ENCODE data around the gene AMPH. TPM values are rescaled to one million over a fixed set of nuclear protein-coding genes. Genes with fewer than 3 reads are reported as not detected.
"Not testable (repeated sequence)": the region's sequence is repeated elsewhere in the genome, so short reads cannot be mapped to it uniquely, and the experiment has no call there.

AMPH gene
- total and polyA plus RNA-seq, 2 donors, result 1.3 to 1.4 TPM

DNA sequence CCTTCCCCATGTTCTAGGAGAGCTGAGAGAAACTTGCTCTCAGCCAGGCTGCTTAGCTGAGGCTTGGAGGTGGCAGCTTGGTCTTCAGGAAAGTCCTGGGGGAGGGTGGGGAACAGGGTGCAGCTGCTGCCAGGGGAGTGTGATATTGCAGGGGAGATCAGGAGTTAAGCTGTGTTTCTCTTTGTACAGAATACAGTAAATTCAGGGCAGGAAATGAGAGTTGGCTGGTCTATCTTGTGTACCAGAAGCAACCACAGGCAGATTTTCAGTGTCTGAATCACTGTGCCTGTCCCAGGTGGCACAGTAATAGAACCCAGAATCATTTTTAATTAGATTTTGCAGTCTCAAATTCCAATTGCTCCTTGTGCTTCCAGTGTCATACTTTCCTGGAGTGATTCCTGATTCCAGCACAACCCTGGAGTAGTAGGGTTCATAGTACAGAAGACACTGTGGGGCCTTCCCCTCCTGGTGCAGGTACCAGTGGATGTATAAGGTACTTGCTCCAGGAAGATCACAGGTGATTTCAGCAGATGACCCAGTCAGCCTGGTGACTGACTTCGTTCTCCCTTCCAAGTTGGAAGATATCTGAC, 263.8 kb downstream of the AMPH start:
- Histone ChIP-seq H3K27ac (ENCODE audit: low read depth in 1 of 2, low read length in 1 of 2) (peak overlapping the region; percentile 90 to 91), H3K9me3 (ENCODE audit: control insufficient read depth in 2 of 2, insufficient read depth in 1 of 2, low read length in 1 of 2) (no peaks in the 10 kb centered on the region), H3K36me3 (ENCODE audit: control insufficient read depth in 2 of 2, insufficient read depth in 2 of 2, low read length in 1 of 2) (peaks cover 0 to 7% of the 10 kb centered on the region in 2 donors), H3K27me3 (ENCODE audit: control insufficient read depth in 2 of 2, insufficient read depth in 1 of 2, low read length in 1 of 2) (no peaks in the 10 kb centered on the region), H3K4me1 (ENCODE audit: control insufficient read depth in 2 of 2, insufficient read depth in 2 of 2, low read length in 2 of 2) (peaks cover 19 to 50% of the 10 kb centered on the region in 2 donors), H3K4me3 (ENCODE audit: low read length in 2 of 2) (no peak overlapping the region)
- DNase-seq (ENCODE audit: low read depth in 6 of 9, low spot score in 9 of 9), result peak in 4 of 9 donors; percentile 26 to 78 (median 54)
- WGBS, result 80% methylated on average over 1 of the region's 1 CpG

- not testable (repeated sequence) for H3K27me3 ChIP-seq (ENCODE audit: control insufficient read depth in 2 of 2, insufficient read depth in 1 of 2, low read length in 1 of 2); H3K9me3 ChIP-seq (ENCODE audit: control insufficient read depth in 2 of 2, insufficient read depth in 1 of 2, low read length in 1 of 2); H3K36me3 ChIP-seq (ENCODE audit: control insufficient read depth in 2 of 2, insufficient read depth in 2 of 2, low read length in 1 of 2)
- H3K4me3 ChIP-seq (ENCODE audit: low read length in 2 of 2), result peak overlapping the region in 1 of 2 donors; percentile 29
- H3K4me1 ChIP-seq (ENCODE audit: control insufficient read depth in 2 of 2, insufficient read depth in 2 of 2, low read length in 2 of 2), result peaks cover 13 to 46% of the 10 kb centered on the region in 2 donors
- DNase-seq (ENCODE audit: low read depth in 6 of 9, low spot score in 9 of 9), result peak in 2 of 9 donors; percentile 63 to 74
- 31% methylated on average over 3 of the region's 3 CpGs for WGBS
- peak overlapping the region; percentile 92 to 95 for H3K27ac ChIP-seq (ENCODE audit: low read depth in 1 of 2, low read length in 1 of 2)
These were observed 267.8 kb downstream of the AMPH start for GRCh38 chr7:38363379-38363778.

DNA sequence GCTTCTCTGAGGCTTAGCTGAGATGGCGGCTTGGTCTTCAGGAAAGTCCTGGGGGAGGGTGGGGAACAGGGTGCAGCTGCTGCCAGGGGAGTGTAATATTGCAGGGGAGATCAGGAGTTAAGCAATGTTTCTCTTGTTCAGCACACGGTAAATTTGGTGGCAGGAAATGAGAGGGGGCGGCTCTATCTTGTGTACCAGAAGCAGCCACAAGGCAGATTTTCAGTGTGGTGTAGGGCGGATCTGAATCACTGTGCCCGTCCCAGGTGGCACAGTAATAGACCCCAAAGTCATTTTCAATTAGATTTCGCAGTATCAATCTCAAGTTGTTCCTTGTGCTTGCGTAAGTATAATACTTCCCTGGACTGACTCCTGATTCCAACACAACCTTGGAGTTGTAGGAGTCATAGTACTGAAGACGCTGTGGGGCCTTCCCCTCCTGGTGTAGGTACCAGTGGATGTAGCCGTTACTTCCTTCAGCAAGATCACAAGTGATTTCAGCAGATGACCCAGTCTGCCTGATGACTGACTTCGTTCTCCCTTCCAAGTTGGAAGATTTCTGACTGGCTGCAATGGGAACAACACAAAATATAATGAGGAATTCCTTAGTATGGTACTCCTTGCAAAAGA, 268.4 kb downstream of the AMPH start:
- H3K9me3 ChIP-seq (ENCODE audit: control insufficient read depth in 2 of 2, insufficient read depth in 1 of 2, low read length in 1 of 2); H3K27me3 ChIP-seq (ENCODE audit: control insufficient read depth in 2 of 2, insufficient read depth in 1 of 2, low read length in 1 of 2); H3K36me3 ChIP-seq (ENCODE audit: control insufficient read depth in 2 of 2, insufficient read depth in 2 of 2, low read length in 1 of 2): not testable (repeated sequence)
- H3K4me1 ChIP-seq (ENCODE audit: control insufficient read depth in 2 of 2, insufficient read depth in 2 of 2, low read length in 2 of 2), result peaks cover 8 to 39% of the 10 kb centered on the region in 2 donors
- H3K27ac ChIP-seq (ENCODE audit: low read depth in 1 of 2, low read length in 1 of 2), result peak overlapping the region; percentile 94 to 95
- peak overlapping the region; percentile 26 to 29 for H3K4me3 ChIP-seq (ENCODE audit: low read length in 2 of 2)
- DNase-seq (ENCODE audit: low read depth in 6 of 9, low spot score in 9 of 9), result peak in 1 of 9 donors; percentile 81
- WGBS, result 12% methylated on average over 10 of the region's 10 CpGs

- Histone ChIP-seq H3K36me3 (ENCODE audit: control insufficient read depth in 2 of 2, insufficient read depth in 2 of 2, low read length in 1 of 2) (no peaks in the 10 kb centered on the region), H3K4me3 (ENCODE audit: low read length in 2 of 2) (peak overlapping the region in 1 of 2 donors; percentile 56), H3K27me3 (ENCODE audit: control insufficient read depth in 2 of 2, insufficient read depth in 1 of 2, low read length in 1 of 2) (no peaks in the 10 kb centered on the region), H3K9me3 (ENCODE audit: control insufficient read depth in 2 of 2, insufficient read depth in 1 of 2, low read length in 1 of 2) (no peaks in the 10 kb centered on the region), H3K27ac (ENCODE audit: low read depth in 1 of 2, low read length in 1 of 2) (no peak overlapping the region), H3K4me1 (ENCODE audit: control insufficient read depth in 2 of 2, insufficient read depth in 2 of 2, low read length in 2 of 2) (peaks cover 5 to 31% of the 10 kb centered on the region in 2 donors)
- DNase-seq (ENCODE audit: low read depth in 6 of 9, low spot score in 9 of 9), result no peak
- 23% methylated on average over 1 of the region's 1 CpG for WGBS
These were observed 270.4 kb downstream of the AMPH start for GRCh38 chr7:38360776-38361175.

GRCh38 chr7:38359071-38359601, 272.0 kb downstream of the AMPH start:
- WGBS, result 8% methylated on average over 5 of the region's 5 CpGs

GRCh38 chr7:38358273-38358831, 272.8 kb downstream of the AMPH start:
- Histone ChIP-seq H3K4me3 (ENCODE audit: low read length in 2 of 2) (peak overlapping the region; percentile 51 to 56), H3K27ac (ENCODE audit: low read depth in 1 of 2, low read length in 1 of 2) (peak overlapping the region; percentile 87 to 91), H3K4me1 (ENCODE audit: control insufficient read depth in 2 of 2, insufficient read depth in 2 of 2, low read length in 2 of 2) (peaks cover 5 to 39% of the 10 kb centered on the region in 2 donors)
- not testable (repeated sequence) for H3K27me3 ChIP-seq (ENCODE audit: control insufficient read depth in 2 of 2, insufficient read depth in 1 of 2, low read length in 1 of 2); H3K9me3 ChIP-seq (ENCODE audit: control insufficient read depth in 2 of 2, insufficient read depth in 1 of 2, low read length in 1 of 2); H3K36me3 ChIP-seq (ENCODE audit: control insufficient read depth in 2 of 2, insufficient read depth in 2 of 2, low read length in 1 of 2)
- WGBS, result 31% methylated on average over 6 of the region's 6 CpGs
- peak in 1 of 9 donors; percentile 66 for DNase-seq (ENCODE audit: low read depth in 6 of 9, low spot score in 9 of 9)

More at GRCh38 chr7:38359071-38359601, 272.0 kb downstream of the AMPH start:
- Histone ChIP-seq H3K4me1 (ENCODE audit: control insufficient read depth in 2 of 2, insufficient read depth in 2 of 2, low read length in 2 of 2) (peaks cover 5 to 36% of the 10 kb centered on the region in 2 donors), H3K4me3 (ENCODE audit: low read length in 2 of 2) (peak overlapping the region; percentile 51 to 56), H3K27ac (ENCODE audit: low read depth in 1 of 2, low read length in 1 of 2) (peak overlapping the region; percentile 87 to 91)
- H3K27me3 ChIP-seq (ENCODE audit: control insufficient read depth in 2 of 2, insufficient read depth in 1 of 2, low read length in 1 of 2); H3K9me3 ChIP-seq (ENCODE audit: control insufficient read depth in 2 of 2, insufficient read depth in 1 of 2, low read length in 1 of 2); H3K36me3 ChIP-seq (ENCODE audit: control insufficient read depth in 2 of 2, insufficient read depth in 2 of 2, low read length in 1 of 2): not testable (repeated sequence)
- peak in 1 of 9 donors; percentile 82 for DNase-seq (ENCODE audit: low read depth in 6 of 9, low spot score in 9 of 9)

DNA sequence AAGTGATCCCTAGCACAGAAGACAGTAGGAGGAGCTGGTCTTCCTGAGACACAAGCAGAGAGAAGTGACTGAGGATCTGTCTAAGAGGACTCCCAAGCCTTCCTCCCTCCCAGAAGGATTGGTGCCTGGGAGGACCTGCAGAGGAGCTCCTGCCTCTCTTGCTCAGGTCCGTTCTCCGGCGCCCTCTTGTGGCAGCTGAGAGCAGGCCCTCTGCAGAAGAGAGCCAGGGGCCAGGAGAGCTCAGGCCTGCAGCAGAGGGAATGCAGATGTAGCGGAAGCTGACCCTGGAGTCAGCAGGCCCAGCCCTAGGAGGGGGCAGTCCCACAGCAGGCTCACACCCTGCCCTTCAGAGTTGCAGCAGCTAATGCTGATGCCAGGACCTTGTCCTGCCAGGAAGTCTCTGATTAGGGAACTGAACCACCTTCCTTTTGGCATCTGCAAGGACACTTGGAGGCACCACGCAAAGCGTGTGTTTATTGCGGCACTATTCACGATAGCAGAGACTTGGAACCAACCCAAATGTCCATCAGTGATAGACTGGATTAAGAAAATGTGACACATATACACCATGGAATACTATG, 276.8 kb downstream of the AMPH start:
- not testable (repeated sequence) for H3K9me3 ChIP-seq (ENCODE audit: control insufficient read depth in 2 of 2, insufficient read depth in 1 of 2, low read length in 1 of 2); H3K27me3 ChIP-seq (ENCODE audit: control insufficient read depth in 2 of 2, insufficient read depth in 1 of 2, low read length in 1 of 2); H3K36me3 ChIP-seq (ENCODE audit: control insufficient read depth in 2 of 2, insufficient read depth in 2 of 2, low read length in 1 of 2); H3K4me3 ChIP-seq (ENCODE audit: low read length in 2 of 2)
- peak overlapping the region; percentile 83 to 92 for H3K27ac ChIP-seq (ENCODE audit: low read depth in 1 of 2, low read length in 1 of 2)
- H3K4me1 ChIP-seq (ENCODE audit: control insufficient read depth in 2 of 2, insufficient read depth in 2 of 2, low read length in 2 of 2), result peaks cover 0 to 40% of the 10 kb centered on the region in 2 donors
- DNase-seq (ENCODE audit: low read depth in 6 of 9, low spot score in 9 of 9), result peak in 1 of 9 donors; percentile 72
- WGBS, result 78% methylated on average over 8 of the region's 8 CpGs

DNA sequence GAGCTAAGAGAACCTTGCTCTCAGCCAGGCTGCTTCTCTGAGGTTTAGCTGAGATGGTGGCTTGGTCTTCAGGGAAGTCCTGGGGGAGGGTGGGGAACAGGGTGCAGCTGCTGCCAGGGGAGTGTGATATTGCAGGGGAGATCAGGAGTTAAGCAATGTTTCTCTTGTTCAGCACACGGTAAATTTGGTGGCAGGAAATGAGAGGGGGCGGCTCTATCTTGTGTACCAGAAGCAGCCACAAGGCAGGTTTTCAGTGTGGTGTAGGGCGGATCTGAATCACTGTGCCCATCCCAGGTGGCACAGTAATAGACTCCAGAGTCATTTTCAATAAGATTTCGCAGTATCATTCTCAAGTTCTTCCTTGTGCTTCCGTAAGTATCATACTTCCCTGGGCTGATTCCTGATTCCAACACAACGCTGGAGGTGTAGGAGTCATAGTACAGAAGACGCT, 277.7 kb downstream of the AMPH start:
- Histone ChIP-seq H3K4me1 (ENCODE audit: control insufficient read depth in 2 of 2, insufficient read depth in 2 of 2, low read length in 2 of 2) (peaks cover 0 to 41% of the 10 kb centered on the region in 2 donors), H3K4me3 (ENCODE audit: low read length in 2 of 2) (peak overlapping the region in 1 of 2 donors; percentile 26), H3K27ac (ENCODE audit: low read depth in 1 of 2, low read length in 1 of 2) (peak overlapping the region; percentile 88 to 92)
- 23% methylated on average over 7 of the region's 7 CpGs for WGBS
- DNase-seq (ENCODE audit: low read depth in 6 of 9, low spot score in 9 of 9), result peak in 1 of 9 donors; percentile 76
- H3K27me3 ChIP-seq (ENCODE audit: control insufficient read depth in 2 of 2, insufficient read depth in 1 of 2, low read length in 1 of 2); H3K9me3 ChIP-seq (ENCODE audit: control insufficient read depth in 2 of 2, insufficient read depth in 1 of 2, low read length in 1 of 2); H3K36me3 ChIP-seq (ENCODE audit: control insufficient read depth in 2 of 2, insufficient read depth in 2 of 2, low read length in 1 of 2): not testable (repeated sequence)

- H3K4me1 ChIP-seq (ENCODE audit: control insufficient read depth in 2 of 2, insufficient read depth in 2 of 2, low read length in 2 of 2), result peaks cover 0 to 38% of the 10 kb centered on the region in 2 donors
- WGBS, result 84% methylated on average over 4 of the region's 4 CpGs
- no peak for DNase-seq (ENCODE audit: low read depth in 6 of 9, low spot score in 9 of 9)
- no peak overlapping the region for H3K4me3 ChIP-seq (ENCODE audit: low read length in 2 of 2)
- no peaks in the 10 kb centered on the region for H3K27me3 ChIP-seq (ENCODE audit: control insufficient read depth in 2 of 2, insufficient read depth in 1 of 2, low read length in 1 of 2)
- H3K9me3 ChIP-seq (ENCODE audit: control insufficient read depth in 2 of 2, insufficient read depth in 1 of 2, low read length in 1 of 2), result no peaks in the 10 kb centered on the region
- no peak overlapping the region for H3K27ac ChIP-seq (ENCODE audit: low read depth in 1 of 2, low read length in 1 of 2)
- H3K36me3 ChIP-seq (ENCODE audit: control insufficient read depth in 2 of 2, insufficient read depth in 2 of 2, low read length in 1 of 2), result no peaks in the 10 kb centered on the region
These were observed 279.6 kb downstream of the AMPH start for GRCh38 chr7:38351601-38352000.

All from thymus (tissue), 11 donors.